ENCODE data around the gene PIAS4. TPM values are rescaled to one million over a fixed set of nuclear protein-coding genes. Genes with fewer than 3 reads are reported as not detected.

The PIAS4 gene
- total and polyA plus RNA-seq, 2 donors (not counting 3 experiments of a cell fraction or from before 2014, with no cell fraction given), result 26.2 to 46.2 TPM

DNA sequence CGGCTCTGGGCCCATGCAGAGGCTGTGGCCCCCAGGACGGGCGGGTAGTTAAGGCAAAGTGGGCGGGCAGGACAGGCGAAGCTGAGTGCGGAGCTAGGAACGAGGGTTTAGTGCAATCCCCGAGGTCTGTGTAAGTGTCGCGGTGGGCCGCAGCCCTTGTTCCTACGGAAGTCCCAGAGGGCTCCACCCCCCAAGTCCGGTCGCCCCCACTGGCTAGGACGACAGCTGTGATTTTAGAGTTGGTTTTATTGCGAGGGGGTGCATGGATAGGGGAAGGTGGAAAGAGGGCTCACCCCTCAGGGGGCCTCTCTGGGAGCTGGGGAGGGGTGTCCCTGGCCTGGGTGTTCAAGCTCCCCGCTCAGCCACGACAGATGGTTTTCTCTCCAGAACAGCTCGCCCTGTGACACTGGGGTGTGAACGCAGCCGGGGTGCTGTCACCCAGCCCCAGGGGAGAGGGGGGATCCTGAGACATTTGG lies 37.5 kb downstream of the PIAS4 start:
- Histone ChIP-seq H2AFZ (ENCODE audit: low read depth, low read length) (no peak overlapping the region), H3K9me1 (replicated peaks; ENCODE audit: control insufficient read depth, extremely low read depth, insufficient read depth, low read length) (no peaks in the 10 kb centered on the region), H3K79me2 (ENCODE audit: control insufficient read depth, insufficient read depth, low read length) (peaks cover 44% of the 10 kb centered on the region), H3K36me3 (ENCODE audit: control insufficient read depth in 2 of 2, extremely low read depth in 1 of 2, insufficient read depth in 2 of 2, low read length in 2 of 2) (peaks cover 0 to 17% of the 10 kb centered on the region in 2 experiments), H3K4me3 (replicated peaks in 1 of 3; ENCODE audit: insufficient read depth in 1 of 3, low read depth in 1 of 3, low read length in 3 of 3) (no peak overlapping the region), H4K20me1 (replicated peaks; ENCODE audit: control insufficient read depth, extremely low read depth, insufficient read depth, low read length) (no peaks in the 10 kb centered on the region), H3K9me3 (replicated peaks; ENCODE audit: control insufficient read depth, insufficient read depth, low read length) (no peaks in the 10 kb centered on the region), H3K9ac (replicated peaks; ENCODE audit: extremely low read depth, insufficient read depth, low read length) (no peak overlapping the region), H3K4me1 (ENCODE audit: control insufficient read depth, extremely low read depth, insufficient read depth, low read length) (no peaks in the 10 kb centered on the region), H3K4me2 (ENCODE audit: insufficient read depth, low read length) (no peak overlapping the region), H3K27me3 (ENCODE audit: control insufficient read depth in 2 of 2, insufficient read depth in 2 of 2, low read length in 2 of 2) (no peaks in the 10 kb centered on the region), H3K27ac (ENCODE audit: insufficient read depth, low read depth, low read length) (no peak overlapping the region)
- TF ChIP-seq FOS (IDR thresholded peaks at IDR 0.05; ENCODE audit: borderline replicate concordance, insufficient read depth, low read length) (no peak), JUN (IDR thresholded peaks at IDR 0.05; ENCODE audit: borderline replicate concordance, insufficient read depth, insufficient read length, low read depth) (no peak), EZH2 (IDR thresholded peaks at IDR 0.05; ENCODE audit: borderline replicate concordance, low read depth, low read length, severe bottlenecking) (no peak), POLR2A (IDR thresholded peaks at IDR 0.05; ENCODE audit: low read depth, low read length) (no peak), GATA2 (IDR thresholded peaks at IDR 0.05; ENCODE audit: insufficient read depth, insufficient read length, low read depth, low read length) (no peak), POLR2AphosphoS5 (IDR thresholded peaks at IDR 0.05; ENCODE audit: insufficient read depth, low read depth, low read length) (no peak), MYC (IDR thresholded peaks at IDR 0.05; ENCODE audit: low read depth, low read length) (no peak)
- TF ChIP-seq, protein P1, sequence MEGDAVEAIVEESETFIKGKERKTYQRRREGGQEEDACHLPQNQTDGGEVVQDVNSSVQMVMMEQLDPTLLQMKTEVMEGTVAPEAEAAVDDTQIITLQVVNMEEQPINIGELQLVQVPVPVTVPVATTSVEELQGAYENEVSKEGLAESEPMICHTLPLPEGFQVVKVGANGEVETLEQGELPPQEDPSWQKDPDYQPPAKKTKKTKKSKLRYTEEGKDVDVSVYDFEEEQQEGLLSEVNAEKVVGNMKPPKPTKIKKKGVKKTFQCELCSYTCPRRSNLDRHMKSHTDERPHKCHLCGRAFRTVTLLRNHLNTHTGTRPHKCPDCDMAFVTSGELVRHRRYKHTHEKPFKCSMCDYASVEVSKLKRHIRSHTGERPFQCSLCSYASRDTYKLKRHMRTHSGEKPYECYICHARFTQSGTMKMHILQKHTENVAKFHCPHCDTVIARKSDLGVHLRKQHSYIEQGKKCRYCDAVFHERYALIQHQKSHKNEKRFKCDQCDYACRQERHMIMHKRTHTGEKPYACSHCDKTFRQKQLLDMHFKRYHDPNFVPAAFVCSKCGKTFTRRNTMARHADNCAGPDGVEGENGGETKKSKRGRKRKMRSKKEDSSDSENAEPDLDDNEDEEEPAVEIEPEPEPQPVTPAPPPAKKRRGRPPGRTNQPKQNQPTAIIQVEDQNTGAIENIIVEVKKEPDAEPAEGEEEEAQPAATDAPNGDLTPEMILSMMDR (IDR thresholded peaks at IDR 0.05; ENCODE audit: extremely low read depth in 1 of 2, insufficient read depth in 1 of 2, low read depth in 1 of 2, low read length in 2 of 2), result no peak
- TF ChIP-seq, protein P2, sequence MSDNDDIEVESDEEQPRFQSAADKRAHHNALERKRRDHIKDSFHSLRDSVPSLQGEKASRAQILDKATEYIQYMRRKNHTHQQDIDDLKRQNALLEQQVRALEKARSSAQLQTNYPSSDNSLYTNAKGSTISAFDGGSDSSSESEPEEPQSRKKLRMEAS (IDR thresholded peaks at IDR 0.05; ENCODE audit: insufficient read depth, insufficient read length), result no peak
- ChIA-PET CTCF (no interaction called here), POLR2A (no interaction called here)
- intact Hi-C loops (cut with micrococcal nuclease) (no loop called here), dilution Hi-C loops (cut with MboI; ENCODE audit: extremely low pct_ligation_motif_present, low sequenced_read_pairs) (no loop called here)
- DNase-seq (ENCODE audit: low read depth, low spot score), result no peak
- no TSS peak for BruUV-seq (replicated peaks)
- FAIRE-seq, result no peak
